ENCODE measurements around the gene WDR90.

The WDR90 gene

DNA sequence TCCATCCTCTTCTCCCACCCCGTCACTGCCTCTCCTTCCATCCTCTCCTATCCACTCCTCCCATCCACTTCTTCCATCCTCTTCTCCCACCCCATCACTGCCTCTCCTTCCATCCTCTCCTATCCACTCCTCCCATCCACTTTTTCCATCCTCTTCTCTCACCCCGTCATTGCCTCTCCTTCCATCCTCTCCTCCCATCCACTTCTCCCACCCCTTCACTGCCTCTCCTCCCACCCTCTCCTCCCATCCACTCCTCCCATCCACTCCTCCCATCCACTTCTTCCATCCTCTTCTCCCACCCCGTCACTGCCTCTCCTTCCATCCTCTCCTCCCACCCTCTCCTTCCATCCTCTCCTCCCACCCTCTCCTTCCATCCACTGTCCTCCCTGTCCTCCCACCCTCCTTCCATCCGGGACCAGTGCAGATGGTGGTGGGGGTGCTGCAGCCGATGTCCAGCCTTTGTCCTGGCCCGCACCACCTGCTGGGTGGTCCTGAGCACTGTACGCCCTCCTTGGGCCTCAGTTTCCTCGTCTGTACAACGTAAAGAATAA, 17.3 kb upstream of the WDR90 start:
- H3K9ac ChIP-seq = no peak overlapping the region
- TF ChIP-seq, protein P1, sequence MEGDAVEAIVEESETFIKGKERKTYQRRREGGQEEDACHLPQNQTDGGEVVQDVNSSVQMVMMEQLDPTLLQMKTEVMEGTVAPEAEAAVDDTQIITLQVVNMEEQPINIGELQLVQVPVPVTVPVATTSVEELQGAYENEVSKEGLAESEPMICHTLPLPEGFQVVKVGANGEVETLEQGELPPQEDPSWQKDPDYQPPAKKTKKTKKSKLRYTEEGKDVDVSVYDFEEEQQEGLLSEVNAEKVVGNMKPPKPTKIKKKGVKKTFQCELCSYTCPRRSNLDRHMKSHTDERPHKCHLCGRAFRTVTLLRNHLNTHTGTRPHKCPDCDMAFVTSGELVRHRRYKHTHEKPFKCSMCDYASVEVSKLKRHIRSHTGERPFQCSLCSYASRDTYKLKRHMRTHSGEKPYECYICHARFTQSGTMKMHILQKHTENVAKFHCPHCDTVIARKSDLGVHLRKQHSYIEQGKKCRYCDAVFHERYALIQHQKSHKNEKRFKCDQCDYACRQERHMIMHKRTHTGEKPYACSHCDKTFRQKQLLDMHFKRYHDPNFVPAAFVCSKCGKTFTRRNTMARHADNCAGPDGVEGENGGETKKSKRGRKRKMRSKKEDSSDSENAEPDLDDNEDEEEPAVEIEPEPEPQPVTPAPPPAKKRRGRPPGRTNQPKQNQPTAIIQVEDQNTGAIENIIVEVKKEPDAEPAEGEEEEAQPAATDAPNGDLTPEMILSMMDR (IDR thresholded peaks at IDR 0.05) = no peak
- H3K9me3 ChIP-seq (ENCODE audit: control insufficient read depth, low read length) = no peaks in the 10 kb centered on the region
- H3K4me2 ChIP-seq (ENCODE audit: low read length) = no peak overlapping the region
- no peak overlapping the region for H3K4me3 ChIP-seq (ENCODE audit: low read depth, low read length)
- no peak overlapping the region for H2AFZ ChIP-seq
- no peaks in the 10 kb centered on the region for H3K4me1 ChIP-seq
- peaks cover 3% of the 10 kb centered on the region for H3K27me3 ChIP-seq (ENCODE audit: control insufficient read depth, insufficient read depth, low read length)
- no peak overlapping the region for H3K27ac ChIP-seq
- no peaks in the 10 kb centered on the region for H3K36me3 ChIP-seq (ENCODE audit: control insufficient read depth, insufficient read depth, low read length)
- H3K79me2 ChIP-seq = no peaks in the 10 kb centered on the region

DNA sequence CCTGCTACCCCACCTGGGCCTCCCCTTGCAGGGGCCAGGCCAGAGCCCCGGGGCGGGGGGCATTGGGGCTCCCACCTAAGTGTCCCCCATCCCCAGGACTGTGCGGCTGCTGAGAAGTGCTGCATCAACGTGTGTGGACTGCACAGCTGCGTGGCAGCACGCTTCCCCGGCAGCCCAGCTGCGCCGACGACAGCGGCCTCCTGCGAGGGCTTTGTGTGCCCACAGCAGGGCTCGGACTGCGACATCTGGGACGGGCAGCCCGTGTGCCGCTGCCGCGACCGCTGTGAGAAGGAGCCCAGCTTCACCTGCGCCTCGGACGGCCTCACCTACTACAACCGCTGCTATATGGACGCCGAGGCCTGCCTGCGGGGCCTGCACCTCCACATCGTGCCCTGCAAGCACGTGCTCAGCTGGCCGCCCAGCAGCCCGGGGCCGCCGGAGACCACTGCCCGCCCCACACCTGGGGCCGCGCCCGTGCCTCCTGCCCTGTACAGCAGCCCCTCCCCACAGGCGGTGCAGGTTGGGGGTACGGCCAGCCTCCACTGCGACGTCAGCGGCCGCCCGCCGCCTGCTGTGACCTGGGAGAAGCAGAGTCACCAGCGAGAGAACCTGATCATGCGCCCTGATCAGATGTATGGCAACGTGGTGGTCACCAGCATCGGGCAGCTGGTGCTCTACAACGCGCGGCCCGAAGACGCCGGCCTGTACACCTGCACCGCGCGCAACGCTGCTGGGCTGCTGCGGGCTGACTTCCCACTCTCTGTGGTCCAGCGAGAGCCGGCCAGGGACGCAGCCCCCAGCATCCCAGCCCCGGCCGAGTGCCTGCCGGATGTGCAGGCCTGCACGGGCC, 16.5 kb upstream of the WDR90 start:
- no peak overlapping the region for H2AFZ ChIP-seq
- H3K9me3 ChIP-seq (ENCODE audit: control insufficient read depth, low read length) = no peaks in the 10 kb centered on the region
- H3K4me2 ChIP-seq (ENCODE audit: low read length) = no peak overlapping the region
- H3K79me2 ChIP-seq = no peaks in the 10 kb centered on the region
- no peak overlapping the region for H3K4me3 ChIP-seq (ENCODE audit: low read depth, low read length)
- H3K27ac ChIP-seq = no peak overlapping the region
- peaks cover 3% of the 10 kb centered on the region for H3K27me3 ChIP-seq (ENCODE audit: control insufficient read depth, insufficient read depth, low read length)
- no peaks in the 10 kb centered on the region for H3K36me3 ChIP-seq (ENCODE audit: control insufficient read depth, insufficient read depth, low read length)
- no peaks in the 10 kb centered on the region for H3K4me1 ChIP-seq
- H3K9ac ChIP-seq = no peak overlapping the region
- TF ChIP-seq, protein P1 (IDR thresholded peaks at IDR 0.05) = no peak

DNA sequence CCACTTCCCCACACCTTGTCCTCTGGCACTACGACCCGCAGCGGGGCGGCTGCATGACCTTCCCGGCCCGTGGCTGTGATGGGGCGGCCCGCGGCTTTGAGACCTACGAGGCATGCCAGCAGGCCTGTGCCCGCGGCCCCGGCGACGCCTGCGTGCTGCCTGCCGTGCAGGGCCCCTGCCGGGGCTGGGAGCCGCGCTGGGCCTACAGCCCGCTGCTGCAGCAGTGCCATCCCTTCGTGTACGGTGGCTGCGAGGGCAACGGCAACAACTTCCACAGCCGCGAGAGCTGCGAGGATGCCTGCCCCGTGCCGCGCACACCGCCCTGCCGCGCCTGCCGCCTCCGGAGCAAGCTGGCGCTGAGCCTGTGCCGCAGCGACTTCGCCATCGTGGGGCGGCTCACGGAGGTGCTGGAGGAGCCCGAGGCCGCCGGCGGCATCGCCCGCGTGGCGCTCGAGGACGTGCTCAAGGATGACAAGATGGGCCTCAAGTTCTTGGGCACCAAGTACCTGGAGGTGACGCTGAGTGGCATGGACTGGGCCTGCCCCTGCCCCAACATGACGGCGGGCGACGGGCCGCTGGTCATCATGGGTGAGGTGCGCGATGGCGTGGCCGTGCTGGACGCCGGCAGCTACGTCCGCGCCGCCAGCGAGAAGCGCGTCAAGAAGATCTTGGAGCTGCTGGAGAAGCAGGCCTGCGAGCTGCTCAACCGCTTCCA, 15.7 kb upstream of the WDR90 start:
- peaks cover 3% of the 10 kb centered on the region for H3K27me3 ChIP-seq (ENCODE audit: control insufficient read depth, insufficient read depth, low read length)
- peaks cover 2% of the 10 kb centered on the region for H3K4me1 ChIP-seq
- TF ChIP-seq, protein P1 (IDR thresholded peaks at IDR 0.05) = no peak
- no peaks in the 10 kb centered on the region for H3K36me3 ChIP-seq (ENCODE audit: control insufficient read depth, insufficient read depth, low read length)
- no peak overlapping the region for H3K4me2 ChIP-seq (ENCODE audit: low read length)
- H3K9ac ChIP-seq = no peak overlapping the region
- H3K9me3 ChIP-seq (ENCODE audit: control insufficient read depth, low read length) = no peaks in the 10 kb centered on the region
- no peak overlapping the region for H2AFZ ChIP-seq
- no peak overlapping the region for H3K27ac ChIP-seq
- no peaks in the 10 kb centered on the region for H3K79me2 ChIP-seq
- H3K4me3 ChIP-seq (ENCODE audit: low read depth, low read length) = no peak overlapping the region

DNA sequence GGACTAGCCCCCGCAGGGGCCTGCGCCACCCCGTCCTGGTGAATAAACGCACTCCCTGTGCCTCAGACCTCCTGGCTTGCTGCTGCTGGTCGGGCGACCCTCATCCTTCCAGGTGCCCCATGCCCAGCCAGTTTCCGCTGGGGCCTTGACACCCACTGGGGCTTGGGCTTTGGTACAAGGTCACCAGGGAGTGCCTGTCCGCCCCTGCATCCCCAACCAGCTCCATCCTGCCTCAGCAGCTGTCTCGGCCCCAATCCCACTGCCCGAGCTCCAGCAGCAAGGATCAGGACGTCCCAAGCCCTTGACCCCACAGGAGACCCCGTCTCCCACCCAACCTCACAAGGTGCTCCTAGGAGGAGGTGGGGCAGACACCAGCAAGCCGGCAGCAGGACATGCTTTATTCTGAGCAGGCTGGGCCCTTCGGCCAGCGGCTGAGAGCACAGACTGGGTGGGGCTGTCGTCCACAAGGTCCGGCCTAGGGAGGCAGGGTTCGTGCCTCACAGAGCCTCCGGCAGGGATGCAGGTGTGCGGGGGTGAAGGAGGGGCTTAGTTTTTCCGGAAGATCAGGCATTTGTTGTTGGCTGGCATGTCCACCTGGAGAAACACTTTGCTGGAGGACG, 15.0 kb upstream of the WDR90 start:
- TF ChIP-seq, protein P1 (IDR thresholded peaks at IDR 0.05) = no peak
- Histone ChIP-seq H3K4me3 (ENCODE audit: low read depth, low read length) (no peak overlapping the region), H3K4me1 (peaks cover 2% of the 10 kb centered on the region), H3K9me3 (ENCODE audit: control insufficient read depth, low read length) (no peaks in the 10 kb centered on the region), H3K4me2 (ENCODE audit: low read length) (no peak overlapping the region), H3K79me2 (no peaks in the 10 kb centered on the region), H3K27me3 (ENCODE audit: control insufficient read depth, insufficient read depth, low read length) (peaks cover 3% of the 10 kb centered on the region), H3K9ac (no peak overlapping the region), H3K36me3 (ENCODE audit: control insufficient read depth, insufficient read depth, low read length) (no peaks in the 10 kb centered on the region), H2AFZ (no peak overlapping the region), H3K27ac (no peak overlapping the region)
